GM18502 (cell line): ENCODE measurements around the gene FCN1.
"Not testable (repeated sequence)": the region's sequence is repeated elsewhere in the genome, so short reads cannot be mapped to it uniquely, and the experiment has no call there.

Experiments used
- ATAC-seq: cut with Tn5 transposase; IDR thresholded peaks from one replicate; pipeline ENCODE4 v1.9.1; 2021; ENCODE audit warnings: mild to moderate bottlenecking; ENCODE audit not compliant: unreplicated experiment, poor library complexity

The FCN1 gene

GRCh38 chr9:134861595-134862334, 55.9 kb downstream of the FCN1 start:
- no peak for ATAC-seq

- no peak for ATAC-seq
These were observed 57.2 kb downstream of the FCN1 start for GRCh38 chr9:134860510-134860909.

GRCh38 chr9:134858051-134858841, 59.5 kb downstream of the FCN1 start:
- peak; percentile 81 for ATAC-seq

- not testable (repeated sequence) for ATAC-seq
These were observed 60.3 kb downstream of the FCN1 start for GRCh38 chr9:134857451-134857850.

- ATAC-seq, result no peak
These were observed 61.8 kb downstream of the FCN1 start for GRCh38 chr9:134855900-134856377.
